HUDEP-2 (cell line): ENCODE data around the gene NAGA.
A peak's percentile ranks its signal among the peaks of the same experiment; 100 is the strongest.
"Not testable (repeated sequence)": the region's sequence is repeated elsewhere in the genome, so short reads cannot be mapped to it uniquely, and the experiment has no call there.

Source experiments
- DNase-seq, 76 experiments: peaks; one replicate each; lab custom pipeline; 2025; ENCODE audit not compliant: unreplicated experiment in 76 of 76; lab: John Stamatoyannopoulos, UW

The NAGA gene

GRCh38 chr22:42076764-42077485, 6.3 kb upstream of the NAGA start:
- no peak for DNase-seq

DNA sequence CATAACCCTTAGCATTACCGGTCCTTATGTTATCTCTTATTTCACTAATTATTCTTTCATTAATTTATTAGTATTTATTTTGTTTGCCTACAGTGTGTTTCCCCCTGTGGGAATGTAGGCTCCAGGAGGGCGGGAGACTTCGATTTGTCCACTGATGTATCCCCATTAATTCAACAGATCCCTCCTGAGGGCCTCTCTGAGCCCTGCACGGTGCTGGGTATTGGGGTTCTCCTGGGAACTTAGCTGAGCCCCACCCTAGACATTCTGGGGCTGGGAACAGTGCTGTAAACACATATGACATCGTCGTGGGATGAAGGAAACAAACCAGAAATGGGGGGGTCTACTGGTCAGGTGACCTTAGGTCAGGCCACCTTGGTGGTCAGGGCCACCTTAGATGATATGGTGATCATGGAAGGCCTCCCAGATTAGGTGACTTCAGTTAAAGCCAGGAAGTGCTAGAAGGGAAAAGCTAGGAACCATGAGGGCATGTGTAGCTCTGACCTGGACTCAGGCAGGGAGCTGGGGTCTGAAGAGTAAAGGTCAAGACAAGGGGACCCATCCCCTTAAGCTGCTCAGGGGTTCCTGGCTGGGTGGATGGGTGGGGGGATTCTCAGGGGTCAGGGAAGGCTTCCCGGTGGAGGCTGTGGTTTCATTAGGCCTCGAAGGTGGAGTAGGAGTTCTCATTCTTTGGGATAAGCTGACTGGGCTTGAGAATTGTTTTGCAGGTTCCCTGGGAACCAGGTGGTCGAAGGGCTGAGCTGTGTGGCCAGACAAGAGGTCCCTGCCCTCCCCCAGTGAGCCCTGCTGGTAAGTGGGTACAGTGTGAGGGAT, 4.4 kb upstream of the NAGA start:
- no peak for DNase-seq

DNA sequence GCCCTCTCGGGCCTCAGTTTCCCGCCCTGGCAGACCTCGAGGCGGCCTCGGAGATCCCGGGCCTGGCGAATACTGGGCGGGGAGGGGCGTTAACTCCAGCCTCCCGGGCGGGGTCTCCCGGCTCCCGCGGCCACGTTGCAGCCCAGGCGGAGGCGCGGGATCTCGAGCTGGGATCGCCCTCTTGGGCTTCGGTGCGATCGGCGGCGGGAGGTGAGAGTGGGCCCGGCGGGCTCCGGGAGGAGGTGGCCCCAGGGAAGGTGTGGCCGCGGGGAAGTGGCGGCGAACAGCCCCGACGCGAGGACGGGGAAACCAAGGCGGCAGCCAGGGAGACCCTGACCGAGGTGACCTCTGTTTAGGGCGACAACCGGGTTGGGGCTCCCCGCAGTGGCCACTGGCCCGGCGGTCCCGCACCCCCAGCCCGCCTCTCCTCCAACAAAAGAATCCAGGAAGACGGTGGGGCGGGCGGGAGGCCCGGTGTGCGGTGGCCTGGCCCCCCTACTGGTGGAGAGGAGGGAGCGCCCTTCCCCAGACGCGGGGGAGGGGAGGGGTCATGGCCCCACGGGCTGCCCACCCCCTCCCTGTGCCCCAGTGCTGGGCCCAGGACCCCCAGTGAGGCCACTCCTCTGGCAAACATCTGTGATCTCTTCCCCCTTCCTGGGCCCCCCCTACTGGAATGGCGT, 3.7 kb upstream of the NAGA start, which contains the start of gene PHETA2:
Gene PHETA2, plus strand, starts transcription at position 117 of the 680 bp plus-strand sequence. CDS start 3,046 bp downstream, outside the sequence.
- peak in 15 of 76 experiments; percentile 7 to 50 (median 25) for DNase-seq

DNA sequence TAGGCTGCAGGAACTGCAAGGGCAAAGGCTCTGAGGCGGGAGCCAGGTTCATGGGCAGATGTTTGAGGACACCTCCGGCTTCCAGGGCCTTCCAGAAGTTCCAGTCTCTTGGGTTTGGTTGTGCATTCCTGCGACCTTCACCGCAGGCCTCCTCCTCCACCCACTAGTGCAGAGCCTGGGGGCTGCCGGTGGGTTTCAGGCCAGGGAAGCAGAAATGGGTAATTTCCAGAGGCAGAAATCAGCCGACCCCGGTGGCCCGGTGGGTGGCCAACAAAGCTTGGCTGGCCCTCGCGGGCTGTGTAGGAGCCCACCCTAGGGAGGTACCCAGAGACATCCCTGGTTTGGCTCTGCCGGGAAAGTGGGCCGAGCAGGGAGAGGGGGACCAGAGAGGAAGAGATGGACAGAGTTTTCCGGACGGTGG, 3.0 kb upstream of the NAGA start:
- no peak for DNase-seq

GRCh38 chr22:42072606-42073330, 2.2 kb upstream of the NAGA start:
- peak in 10 of 76 experiments; percentile 4 to 27 (median 10) for DNase-seq

DNA sequence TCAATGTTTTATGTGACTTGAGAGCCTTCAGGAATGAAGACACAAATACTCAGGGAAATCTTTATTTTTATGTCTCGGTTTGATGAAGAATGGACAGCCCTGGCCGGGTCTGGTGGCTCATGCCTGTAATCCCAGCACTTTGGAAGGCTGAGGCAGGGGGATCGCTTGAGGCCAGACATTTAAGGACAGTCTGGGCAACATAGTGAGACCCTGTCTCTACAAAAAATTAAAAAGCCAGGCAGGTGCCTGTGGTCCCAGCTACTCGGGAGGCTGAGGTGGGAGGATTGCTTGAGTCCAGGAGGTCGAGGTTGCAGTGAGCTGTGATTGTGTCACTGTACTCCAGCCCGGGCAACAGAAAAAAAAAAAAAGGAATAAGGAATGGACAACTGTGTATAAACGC, 896 bp upstream of the NAGA start:
- not testable (repeated sequence) for DNase-seq

- DNase-seq, result peak in 7 of 76 experiments; percentile 4 to 65 (median 45)
These were observed 653 bp downstream of the NAGA start for GRCh38 chr22:42069801-42070516.

DNA sequence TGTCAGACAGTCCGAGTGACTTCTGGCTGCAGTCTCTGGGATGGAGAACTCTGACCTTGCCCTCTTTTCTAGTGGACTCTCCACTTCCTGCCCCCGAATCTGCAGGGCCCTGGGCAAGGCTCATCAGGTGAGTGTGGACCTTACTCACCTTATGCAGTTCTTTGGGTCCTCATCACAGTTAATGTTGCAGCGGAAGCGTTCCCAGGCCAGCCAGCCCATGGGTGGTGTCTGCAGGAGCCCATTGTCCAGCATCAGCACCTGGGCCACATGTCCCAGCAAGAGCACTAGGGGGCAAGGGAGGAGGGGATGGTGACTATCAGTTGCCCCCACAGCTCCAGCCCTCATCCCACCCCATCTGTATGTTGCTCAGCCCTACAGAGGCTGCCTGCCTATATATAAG, 2.3 kb downstream of the NAGA start:
- no peak for DNase-seq

GRCh38 chr22:42067671-42068251, 2.9 kb downstream of the NAGA start:
- DNase-seq, result no peak

GRCh38 chr22:42066937-42067336, 3.7 kb downstream of the NAGA start:
- DNase-seq, result no peak

DNA sequence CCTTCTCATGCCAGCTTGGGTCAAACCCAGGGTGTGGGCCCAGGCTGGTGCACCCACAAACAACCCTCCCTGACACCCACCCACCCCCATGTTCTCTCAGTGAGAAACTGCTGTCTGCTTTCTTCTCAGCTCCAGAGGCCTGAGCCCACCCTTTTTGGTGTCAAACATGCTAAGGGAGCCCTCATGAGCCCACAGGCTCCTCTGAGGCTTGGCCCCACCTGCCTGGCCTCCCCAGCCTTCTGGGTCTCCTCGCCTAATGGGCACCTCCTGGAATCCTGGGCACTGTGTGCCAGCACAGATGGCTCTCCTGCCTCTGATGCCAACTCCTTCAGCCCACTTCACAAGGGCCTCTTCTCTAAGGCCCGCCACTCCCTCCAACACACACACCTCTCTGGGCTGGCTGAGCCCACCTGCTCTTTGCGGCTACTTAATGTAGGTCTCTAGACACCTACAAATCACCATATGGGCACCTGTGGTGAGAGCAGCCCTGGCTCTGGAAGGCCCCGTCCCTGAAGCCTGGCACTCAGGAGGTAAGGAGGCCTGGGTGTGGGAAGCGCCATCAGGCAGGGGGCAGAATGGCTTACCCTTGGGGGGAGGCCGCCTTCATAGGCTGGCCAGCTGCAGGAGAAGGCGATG, 4.4 kb downstream of the NAGA start:
- DNase-seq, result no peak

DNA sequence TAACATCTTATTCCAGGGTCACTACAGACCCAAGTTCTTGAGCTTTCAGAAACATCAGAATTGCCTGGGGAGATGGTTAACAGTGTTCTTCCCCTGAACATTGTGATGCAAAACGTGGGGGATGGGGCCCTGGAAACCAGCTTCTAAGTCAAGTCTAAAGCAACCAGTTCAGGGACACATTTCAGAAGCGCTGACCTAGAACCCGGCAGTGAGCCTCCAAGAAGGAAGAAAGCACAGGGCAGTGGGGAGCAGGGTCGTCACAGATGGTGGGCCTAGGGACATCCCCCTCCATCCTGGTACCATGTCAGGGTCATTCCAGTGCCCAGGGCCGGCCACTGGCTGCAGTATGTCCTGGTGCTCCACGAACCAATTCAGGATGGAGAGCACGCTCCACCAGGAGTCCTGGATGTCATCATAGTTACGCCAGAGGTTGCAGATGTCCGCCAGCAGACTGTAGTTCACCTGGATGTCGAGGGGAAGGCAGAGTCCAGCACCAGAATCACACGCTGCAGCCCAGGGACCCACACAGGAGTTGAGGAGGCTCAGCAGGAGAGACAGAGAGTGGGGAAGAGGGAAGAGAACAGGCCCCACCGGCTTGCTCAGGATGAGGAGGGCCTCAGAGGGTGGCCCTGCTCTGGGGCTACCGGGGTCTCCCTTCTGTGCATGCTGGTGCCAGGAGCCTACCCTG, 5.0 kb downstream of the NAGA start:
- DNase-seq, result no peak

GRCh38 chr22:42064629-42065028, 6.0 kb downstream of the NAGA start:
- DNase-seq, result no peak

- no peak for DNase-seq
These were observed 8.0 kb downstream of the NAGA start for GRCh38 chr22:42062506-42063170.

DNA sequence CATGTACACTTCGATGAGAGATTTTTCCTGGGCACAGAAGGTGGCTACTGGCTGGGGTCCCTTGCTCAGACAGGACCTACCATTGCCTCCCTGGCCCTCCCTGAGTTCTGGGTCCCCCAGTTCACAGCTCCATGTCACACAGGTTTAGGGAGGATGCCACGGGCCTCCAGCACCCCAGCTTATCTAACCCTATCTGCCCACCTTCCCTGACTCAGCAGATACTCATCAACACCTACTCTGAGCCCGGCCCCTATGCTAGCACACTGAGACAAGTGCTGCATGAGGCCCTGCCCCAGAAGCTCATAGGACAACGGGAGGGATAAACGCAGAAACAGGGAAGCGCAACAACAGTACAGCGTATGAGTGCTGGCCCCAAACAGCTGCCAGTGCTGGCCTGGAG, 9.6 kb downstream of the NAGA start:
- no peak for DNase-seq

GRCh38 chr22:42060489-42060888, 10.1 kb downstream of the NAGA start:
- no peak for DNase-seq

DNA sequence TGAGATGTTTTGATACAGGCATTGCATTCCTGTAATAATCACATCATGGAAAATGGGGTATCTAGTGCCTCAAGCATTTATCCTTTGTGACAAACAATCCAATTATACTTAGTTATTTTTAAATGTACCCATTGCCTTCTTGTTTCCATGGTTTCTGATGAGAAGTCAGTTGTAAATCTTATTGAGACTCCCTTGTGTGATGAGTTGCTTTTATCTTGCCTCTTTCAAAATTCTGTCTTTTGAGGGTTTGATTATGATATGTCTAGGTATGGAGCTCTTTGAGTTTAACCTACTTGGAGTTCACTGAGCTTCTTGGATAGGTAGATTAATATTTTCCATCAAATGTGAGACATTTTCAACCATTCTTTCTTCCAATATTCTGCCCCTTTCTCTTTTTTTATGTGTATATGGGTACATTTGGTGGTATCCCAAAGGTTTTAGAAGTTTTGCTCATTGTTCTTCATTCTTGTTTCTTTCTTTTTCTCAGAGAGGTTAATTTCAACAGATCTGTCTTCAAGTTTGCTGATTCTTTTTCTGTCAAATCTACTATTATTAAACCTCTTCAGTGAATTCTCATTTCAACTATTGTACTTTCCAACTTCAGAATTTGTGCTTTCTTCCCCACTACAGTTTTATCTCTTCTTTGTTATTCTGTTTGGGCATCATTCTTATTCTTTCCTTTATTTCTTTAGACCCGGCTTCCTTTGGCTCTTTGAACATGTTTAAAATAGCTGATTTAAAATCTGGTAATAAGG, 13.7 kb downstream of the NAGA start:
- no peak for DNase-seq
